ENCODE results near the gene PLXNC1. TPM values are rescaled to one million over a fixed set of nuclear protein-coding genes. Genes with fewer than 3 reads are reported as not detected.

Gene PLXNC1
- total and polyA plus RNA-seq, 2 of the 8 experiments (the other 6 are each of a cell fraction or from before 2014, with no cell fraction given), result 0.83 to 2.0 TPM

DNA sequence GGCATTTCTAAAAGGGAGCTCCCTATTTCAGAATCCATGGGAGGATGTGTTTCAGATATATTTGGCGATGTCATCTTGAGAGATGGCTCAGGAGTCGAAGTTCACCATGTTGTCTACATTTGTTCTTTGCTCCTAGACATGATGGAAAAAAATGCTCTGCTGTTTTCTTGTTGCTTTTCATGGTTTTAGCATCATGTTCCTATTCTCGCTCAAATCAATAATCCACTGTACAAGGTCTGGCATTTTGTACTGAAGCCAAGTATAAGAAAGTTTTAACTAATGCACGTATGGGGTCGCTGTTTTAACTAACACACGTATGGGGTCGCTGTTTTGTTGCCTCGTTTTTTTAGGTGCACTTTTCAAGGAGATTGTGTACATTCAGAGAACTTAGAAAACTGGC lies 60.9 kb downstream of the PLXNC1 start:
- Histone ChIP-seq H3K4me1 (replicated peaks in 1 of 4; ENCODE audit: control insufficient read depth in 3 of 4, insufficient read depth in 4 of 4, low read length in 3 of 4) (no peaks in the 10 kb centered on the region; a peak in 1 of 7 replicates), H3K23ac (ENCODE audit: insufficient read length) (no peak overlapping the region), H2BK15ac (ENCODE audit: low read length) (no peak overlapping the region), H3K9me3 (ENCODE audit: insufficient read depth in 2 of 2, low read depth in 1 of 2, low read length in 1 of 2) (no peaks in the 10 kb centered on the region), H3K36me3 (ENCODE audit: control insufficient read depth in 2 of 4, insufficient read depth in 4 of 4, low read length in 3 of 4) (no peaks in the 10 kb centered on the region), H3K23me2 (ENCODE audit: low read depth, low read length) (no peaks in the 10 kb centered on the region), H2AK5ac (ENCODE audit: low read depth, low read length) (no peak overlapping the region), H3K4me3 (ENCODE audit: extremely low read depth in 1 of 4, insufficient read depth in 2 of 4, low read depth in 3 of 4, low read length in 4 of 4) (no peak overlapping the region), H2BK120ac (replicated peaks; ENCODE audit: low read depth, low read length) (no peak overlapping the region), H3K79me1 (ENCODE audit: low read depth, low read length) (no peaks in the 10 kb centered on the region), H3K4ac (replicated peaks; ENCODE audit: insufficient read length, low read depth, low read length) (no peak overlapping the region), H3K27me3 (replicated peaks in 1 of 4; ENCODE audit: control insufficient read depth in 3 of 4, extremely low read depth in 1 of 4, insufficient read depth in 3 of 4, low read length in 3 of 4) (no peaks in the 10 kb centered on the region), H3K56ac (replicated peaks; ENCODE audit: insufficient read length, low read depth, low read length) (no peak overlapping the region), H2BK5ac (ENCODE audit: low read depth, low read length) (no peak overlapping the region), H2BK20ac (ENCODE audit: low read length) (no peak overlapping the region), H4K5ac (ENCODE audit: insufficient read length, low read depth, low read length) (no peak overlapping the region), H3K18ac (ENCODE audit: extremely low read depth, low read length) (no peak overlapping the region), H2AFZ (ENCODE audit: low read length) (no peak overlapping the region), H3K79me2 (ENCODE audit: control insufficient read depth in 1 of 2, insufficient read depth in 2 of 2, low read length in 2 of 2) (no peaks in the 10 kb centered on the region), H4K91ac (replicated peaks; ENCODE audit: insufficient read length, low read length) (no peak overlapping the region), H4K8ac (ENCODE audit: extremely low read depth, insufficient read depth, low read length) (no peak overlapping the region), H3K27ac (ENCODE audit: low read depth, low read length) (no peak overlapping the region), H3K9ac (replicated peaks in 1 of 4; ENCODE audit: extremely low read depth in 1 of 4, low read depth in 3 of 4, low read length in 3 of 4) (no peak overlapping the region), H4K20me1 (replicated peaks in 1 of 2; ENCODE audit: control insufficient read depth in 1 of 2, insufficient read depth in 2 of 2, low read length in 2 of 2) (no peaks in the 10 kb centered on the region), H2BK12ac (ENCODE audit: low read depth, low read length) (no peak overlapping the region), H3K14ac (ENCODE audit: insufficient read length) (no peak overlapping the region), H3K4me2 (ENCODE audit: insufficient read depth in 1 of 2, low read depth in 2 of 2, low read length in 2 of 2) (no peak overlapping the region)
- POLR2A ChIA-PET (ENCODE audit: partially characterized antibody), result no interaction called here
- CTCF ChIA-PET (ENCODE audit: partially characterized antibody), result interaction anchor here (0.6 to 1.7 kb wide), 6 partner anchors 10 to 218 kb away, joined by 3 to 6 read pairs (median 4); no protein-coding TSS in a partner anchor
- no peak for FAIRE-seq
- no peak for DNase-seq (ENCODE audit: low read depth in 1 of 2, low spot score in 2 of 2)
- WGBS, 2 experiments (ENCODE audit: extremely low coverage in 1 of 2, insufficient coverage in 1 of 2, insufficient read length in 1 of 2, insufficient replicate concordance in 2 of 2, low coverage in 1 of 2, low lambda C conversion rate in 2 of 2, missing lambda C conversion rate in 1 of 2), result 81% methylated on average over 8 of the region's 8 CpGs; no CpG with 5 or more reads in 1 of the 2 experiments
- TF ChIP-seq MAFK (IDR thresholded peaks at IDR 0.05; ENCODE audit: low read depth, low read length), result no peak
- TF ChIP-seq HDAC6 (IDR thresholded peaks at IDR 0.05; ENCODE audit: low read depth, low read length), result no peak
- no peak for TF ChIP-seq RBBP5 (IDR thresholded peaks at IDR 0.05; ENCODE audit: borderline replicate concordance, low read depth, low read length)
- no peak for TF ChIP-seq JUN (IDR thresholded peaks at IDR 0.05; ENCODE audit: low read depth, low read length)
- TF ChIP-seq CBX5 (IDR thresholded peaks at IDR 0.05; ENCODE audit: low read depth, low read length), result no peak
- no peak for TF ChIP-seq SUZ12 (IDR thresholded peaks at IDR 0.05; ENCODE audit: low read length)
- no peak for TF ChIP-seq CREB1 (IDR thresholded peaks at IDR 0.05)
- no peak for TF ChIP-seq BCL11A (IDR thresholded peaks at IDR 0.05; ENCODE audit: low read depth in 2 of 2, low read length in 2 of 2)
- TF ChIP-seq KDM4A (IDR thresholded peaks at IDR 0.05; ENCODE audit: low read depth, low read length, severe bottlenecking), result no peak
- no peak for TF ChIP-seq SRF (IDR thresholded peaks at IDR 0.05; ENCODE audit: low read depth, low read length)
- TF ChIP-seq SP1 (IDR thresholded peaks at IDR 0.05; ENCODE audit: low read depth, low read length), result no peak
- TF ChIP-seq CHD2 (IDR thresholded peaks at IDR 0.05; ENCODE audit: low read length), result no peak
- TF ChIP-seq GTF2F1 (IDR thresholded peaks at IDR 0.05; ENCODE audit: borderline replicate concordance, low read depth, low read length), result no peak
- no peak for TF ChIP-seq USF2 (IDR thresholded peaks at IDR 0.05; ENCODE audit: low read length)
- no peak for TF ChIP-seq TCF12 (IDR thresholded peaks at IDR 0.05; ENCODE audit: low read depth, low read length)
